NT2/D1 (cell line): Measurements from ENCODE around the gene IER5.

Experiments
- YY1 ChIP-seq: IDR thresholded peaks from 2 replicates; pipeline ENCODE4 v1.6.1; 2011; ENCODE audit not compliant: insufficient read length, insufficient read depth
- ZNF274 ChIP-seq: IDR thresholded peaks from 2 replicates; pipeline ENCODE4 v1.6.1; 2011; ENCODE audit warnings: mild to moderate bottlenecking, low read depth, low read length

- TF ChIP-seq ZNF274 = no peak
- no peak for TF ChIP-seq YY1
These were observed 16.3 kb downstream of the IER5 start for GRCh38 chr1:181104790-181105133.
